ENCODE results near the gene KIF6. TPM values are rescaled to one million over a fixed set of nuclear protein-coding genes. Genes with fewer than 3 reads are reported as not detected.

KIF6 gene
- polyA plus RNA-seq, 2 of the 4 experiments (the other 2 are of a cell fraction): 0.05 to 0.39 TPM

DNA sequence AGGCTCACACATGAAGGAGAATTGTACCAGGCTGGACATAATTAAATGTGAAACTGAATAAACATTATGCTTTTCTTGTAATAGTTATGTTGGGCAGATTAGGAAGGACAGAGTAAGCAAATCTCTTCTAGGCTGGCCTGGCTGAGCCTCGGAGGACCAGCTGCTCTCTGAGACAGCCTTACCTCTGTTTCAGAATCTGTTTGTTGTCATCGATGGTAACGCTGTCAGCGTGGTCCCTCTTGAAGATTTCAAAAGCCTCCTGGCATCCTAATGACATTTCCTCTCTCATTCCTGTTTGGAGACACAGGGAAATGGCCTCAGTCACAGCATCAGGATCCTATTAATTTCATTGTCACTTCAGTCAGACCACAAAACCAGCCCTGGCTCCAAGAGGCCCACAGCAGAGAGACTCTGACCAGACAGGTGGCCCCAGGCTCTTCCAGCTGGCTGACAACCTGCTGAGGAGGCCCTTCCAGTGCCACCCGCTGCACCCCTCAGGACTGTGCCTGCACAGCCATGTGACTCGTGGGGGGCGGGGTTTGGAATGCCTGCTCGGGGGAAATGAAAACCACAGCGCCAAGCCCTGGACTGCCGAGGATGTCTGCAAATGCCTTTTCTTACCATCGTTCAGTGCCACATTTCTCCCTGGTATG, 294.2 kb downstream of the KIF6 start (continued):
- TF ChIP-seq, protein P1, sequence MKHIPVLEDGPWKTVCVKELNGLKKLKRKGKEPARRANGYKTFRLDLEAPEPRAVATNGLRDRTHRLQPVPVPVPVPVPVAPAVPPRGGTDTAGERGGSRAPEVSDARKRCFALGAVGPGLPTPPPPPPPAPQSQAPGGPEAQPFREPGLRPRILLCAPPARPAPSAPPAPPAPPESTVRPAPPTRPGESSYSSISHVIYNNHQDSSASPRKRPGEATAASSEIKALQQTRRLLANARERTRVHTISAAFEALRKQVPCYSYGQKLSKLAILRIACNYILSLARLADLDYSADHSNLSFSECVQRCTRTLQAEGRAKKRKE (CRISPR knock-in tag; IDR thresholded peaks at IDR 0.05; ENCODE audit: low read depth): no peak
- TF ChIP-seq ESRRA (IDR thresholded peaks at IDR 0.05; ENCODE audit: borderline replicate concordance, low read length) (no peak), HDAC2 (IDR thresholded peaks at IDR 0.05) (no peak), CHD2 (IDR thresholded peaks at IDR 0.05; ENCODE audit: low read length, partially characterized antibody) (no peak), RCOR1 (IDR thresholded peaks at IDR 0.05; ENCODE audit: low read depth, low read length) (no peak)

DNA sequence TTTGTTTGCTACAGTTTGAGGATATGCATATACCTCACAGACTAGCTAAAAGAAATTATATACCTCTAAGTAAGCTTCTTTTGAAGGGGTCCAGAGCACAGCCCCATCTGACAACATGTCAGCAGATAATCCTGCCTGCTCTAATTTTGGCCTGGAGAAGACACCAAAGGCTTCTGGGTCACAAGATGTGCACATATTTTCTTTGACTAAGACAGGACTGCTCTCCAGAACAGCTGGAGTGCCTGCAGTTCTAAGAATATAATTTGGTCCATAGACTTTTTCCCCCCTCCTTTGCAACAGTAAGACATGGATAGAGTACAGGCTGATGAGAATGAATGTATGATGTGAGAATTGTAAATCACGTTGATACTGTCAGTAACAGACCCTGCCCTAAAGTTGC, 294.8 kb downstream of the KIF6 start:
- ChIA-PET CTCF (no interaction called here), POLR2A (no interaction called here)
- ATAC-seq (no peak), DNase-seq (ENCODE audit: low read depth in 1 of 2, low spot score in 1 of 2) (no peak), FAIRE-seq (no peak)
- H3K4me2 ChIP-seq: no peak overlapping the region
- TF ChIP-seq HOXA7 (CRISPR knock-in tag; IDR thresholded peaks at IDR 0.05): no peak
- TF ChIP-seq, protein P2, sequence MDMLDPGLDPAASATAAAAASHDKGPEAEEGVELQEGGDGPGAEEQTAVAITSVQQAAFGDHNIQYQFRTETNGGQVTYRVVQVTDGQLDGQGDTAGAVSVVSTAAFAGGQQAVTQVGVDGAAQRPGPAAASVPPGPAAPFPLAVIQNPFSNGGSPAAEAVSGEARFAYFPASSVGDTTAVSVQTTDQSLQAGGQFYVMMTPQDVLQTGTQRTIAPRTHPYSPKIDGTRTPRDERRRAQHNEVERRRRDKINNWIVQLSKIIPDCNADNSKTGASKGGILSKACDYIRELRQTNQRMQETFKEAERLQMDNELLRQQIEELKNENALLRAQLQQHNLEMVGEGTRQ (IDR thresholded peaks at IDR 0.05): no peak
- TF ChIP-seq, protein P3, sequence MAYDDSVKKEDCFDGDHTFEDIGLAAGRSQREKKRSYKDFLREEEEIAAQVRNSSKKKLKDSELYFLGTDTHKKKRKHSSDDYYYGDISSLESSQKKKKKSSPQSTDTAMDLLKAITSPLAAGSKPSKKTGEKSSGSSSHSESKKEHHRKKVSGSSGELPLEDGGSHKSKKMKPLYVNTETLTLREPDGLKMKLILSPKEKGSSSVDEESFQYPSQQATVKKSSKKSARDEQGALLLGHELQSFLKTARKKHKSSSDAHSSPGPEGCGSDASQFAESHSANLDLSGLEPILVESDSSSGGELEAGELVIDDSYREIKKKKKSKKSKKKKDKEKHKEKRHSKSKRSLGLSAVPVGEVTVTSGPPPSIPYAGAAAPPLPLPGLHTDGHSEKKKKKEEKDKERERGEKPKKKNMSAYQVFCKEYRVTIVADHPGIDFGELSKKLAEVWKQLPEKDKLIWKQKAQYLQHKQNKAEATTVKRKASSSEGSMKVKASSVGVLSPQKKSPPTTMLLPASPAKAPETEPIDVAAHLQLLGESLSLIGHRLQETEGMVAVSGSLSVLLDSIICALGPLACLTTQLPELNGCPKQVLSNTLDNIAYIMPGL (CRISPR knock-in tag; IDR thresholded peaks at IDR 0.05; ENCODE audit: borderline replicate concordance): no peak
- TF ChIP-seq, protein P4, sequence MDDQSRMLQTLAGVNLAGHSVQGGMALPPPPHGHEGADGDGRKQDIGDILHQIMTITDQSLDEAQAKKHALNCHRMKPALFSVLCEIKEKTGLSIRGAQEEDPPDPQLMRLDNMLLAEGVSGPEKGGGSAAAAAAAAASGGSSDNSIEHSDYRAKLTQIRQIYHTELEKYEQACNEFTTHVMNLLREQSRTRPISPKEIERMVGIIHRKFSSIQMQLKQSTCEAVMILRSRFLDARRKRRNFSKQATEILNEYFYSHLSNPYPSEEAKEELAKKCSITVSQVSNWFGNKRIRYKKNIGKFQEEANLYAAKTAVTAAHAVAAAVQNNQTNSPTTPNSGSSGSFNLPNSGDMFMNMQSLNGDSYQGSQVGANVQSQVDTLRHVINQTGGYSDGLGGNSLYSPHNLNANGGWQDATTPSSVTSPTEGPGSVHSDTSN (IDR thresholded peaks at IDR 0.05): no peak
- TF ChIP-seq GATA3 (IDR thresholded peaks at IDR 0.05; ENCODE audit: borderline replicate concordance): no peak
- no peak for TF ChIP-seq HEYL (CRISPR knock-in tag; IDR thresholded peaks at IDR 0.05)
- no peak for TF ChIP-seq FOSB (CRISPR knock-in tag; IDR thresholded peaks at IDR 0.05)
- TF ChIP-seq EHF (CRISPR knock-in tag; IDR thresholded peaks at IDR 0.05): no peak
- TF ChIP-seq CEBPB (IDR thresholded peaks at IDR 0.05): no peak
- TF ChIP-seq, protein P5, sequence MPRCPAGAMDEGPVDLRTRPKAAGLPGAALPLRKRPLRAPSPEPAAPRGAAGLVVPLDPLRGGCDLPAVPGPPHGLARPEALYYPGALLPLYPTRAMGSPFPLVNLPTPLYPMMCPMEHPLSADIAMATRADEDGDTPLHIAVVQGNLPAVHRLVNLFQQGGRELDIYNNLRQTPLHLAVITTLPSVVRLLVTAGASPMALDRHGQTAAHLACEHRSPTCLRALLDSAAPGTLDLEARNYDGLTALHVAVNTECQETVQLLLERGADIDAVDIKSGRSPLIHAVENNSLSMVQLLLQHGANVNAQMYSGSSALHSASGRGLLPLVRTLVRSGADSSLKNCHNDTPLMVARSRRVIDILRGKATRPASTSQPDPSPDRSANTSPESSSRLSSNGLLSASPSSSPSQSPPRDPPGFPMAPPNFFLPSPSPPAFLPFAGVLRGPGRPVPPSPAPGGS (IDR thresholded peaks at IDR 0.05): no peak
- no peak for TF ChIP-seq RFX5 (IDR thresholded peaks at IDR 0.05)
- no peak for TF ChIP-seq EP300 (IDR thresholded peaks at IDR 0.05)
- WGBS (ENCODE audit: missing lambda C conversion rate): 27% methylated on average over 1 of the region's 1 CpG
- H3K27ac ChIP-seq: no peak overlapping the region
- no peaks in the 10 kb centered on the region for H3K9me3 ChIP-seq
- no peak overlapping the region for H3K4me3 ChIP-seq
- H3K4me1 ChIP-seq: no peaks in the 10 kb centered on the region; the same call in 2 of the 3 replicates

DNA sequence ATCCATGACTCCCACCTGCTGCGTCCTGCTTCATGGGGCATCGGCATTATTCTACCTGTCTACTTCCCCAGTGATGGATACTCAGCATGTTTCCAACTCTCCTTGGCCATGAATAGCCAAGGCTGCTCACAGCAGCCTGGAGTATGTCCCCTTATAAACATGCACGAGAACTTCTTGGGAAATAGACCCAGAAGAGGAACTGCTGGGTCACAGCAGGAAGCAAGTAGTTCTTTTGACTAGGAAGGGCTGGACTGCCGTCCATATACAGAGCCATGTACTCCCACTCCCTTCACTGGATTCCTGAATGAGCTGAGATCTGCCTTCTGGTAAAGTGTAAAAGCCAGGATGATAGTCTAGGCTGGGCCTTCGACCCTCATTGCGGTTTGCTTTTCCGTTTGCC, 296.4 kb downstream of the KIF6 start:
- no peaks in the 10 kb centered on the region; the same call in 2 of the 3 replicates for H3K4me1 ChIP-seq
- ATAC-seq (no peak), FAIRE-seq (no peak), DNase-seq (ENCODE audit: low read depth in 1 of 2, low spot score in 1 of 2) (no peak)
- H3K4me3 ChIP-seq: no peak overlapping the region
- ChIA-PET POLR2A (no interaction called here), CTCF (interaction anchor here (0.6 kb wide), 1 partner anchor 19 kb away, joined by 3 read pairs; no protein-coding TSS in a partner anchor)
- 50% methylated on average over 7 of the region's 7 CpGs for whole genome bisulfite sequencing (ENCODE audit: missing lambda C conversion rate)
- no peak overlapping the region for H3K27ac ChIP-seq
- no peak overlapping the region for H3K4me2 ChIP-seq
- H3K9me3 ChIP-seq: no peaks in the 10 kb centered on the region
- TF ChIP-seq HEYL (CRISPR knock-in tag; IDR thresholded peaks at IDR 0.05) (no peak), FOSL2 (IDR thresholded peaks at IDR 0.05) (no peak), FOSL2 (CRISPR knock-in tag; IDR thresholded peaks at IDR 0.05) (no peak)
- TF ChIP-seq, protein P1 (CRISPR knock-in tag; IDR thresholded peaks at IDR 0.05; ENCODE audit: low read depth): no peak

Measured in A549 (cell line).